Gastrocnemius medialis (tissue), 4 donors: ENCODE results near the gene RARG.

Experiments used
- POLR2A ChIP-seq, 2 donors: fragments of 450-650 bp; IDR thresholded peaks; one replicate each; pipeline ENCODE4 v1.6.1; 2017; ENCODE audit warnings: antibody characterized with exemption in 2 of 2, mild to moderate bottlenecking in 2 of 2, moderate library complexity in 2 of 2
- TF ChIP-seq, protein P1 (sequence below), 5 experiments: fragments of 450-650 bp in 3 of 5; fragments of 200-600 bp in 2 of 5; sonication (generic) in 2 of 5; IDR thresholded peaks in 4 of 5; conservative IDR thresholded peaks in 1 of 5; 1 replicate in 4 of 5; 2 replicates in 1 of 5; pipeline ENCODE4 v1.5.1; 2016 to 2019; ENCODE audit warnings: antibody characterized with exemption in 5 of 5, mild to moderate bottlenecking in 3 of 5, moderate library complexity in 3 of 5

DNA sequence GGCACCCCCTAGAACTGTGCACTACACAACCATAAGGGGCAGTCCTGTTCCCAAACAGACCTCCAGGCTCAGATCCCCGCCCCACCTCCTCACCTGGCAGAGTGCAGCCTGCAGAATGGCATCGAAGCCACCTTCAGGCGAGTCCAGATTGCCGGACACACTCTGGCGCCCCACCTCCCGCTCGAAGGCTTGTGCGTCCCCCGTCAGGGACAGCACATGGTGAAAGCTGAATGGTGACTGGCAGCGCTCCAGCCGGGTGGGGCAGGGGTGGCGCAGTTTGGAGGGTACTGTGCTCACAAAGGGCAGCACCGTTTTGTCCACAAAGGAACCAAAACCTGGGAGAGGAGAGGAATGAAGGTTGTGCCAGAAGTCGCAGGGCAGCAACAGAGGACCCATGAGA is 35.5 kb downstream of the RARG start:
- TF ChIP-seq, protein P1, sequence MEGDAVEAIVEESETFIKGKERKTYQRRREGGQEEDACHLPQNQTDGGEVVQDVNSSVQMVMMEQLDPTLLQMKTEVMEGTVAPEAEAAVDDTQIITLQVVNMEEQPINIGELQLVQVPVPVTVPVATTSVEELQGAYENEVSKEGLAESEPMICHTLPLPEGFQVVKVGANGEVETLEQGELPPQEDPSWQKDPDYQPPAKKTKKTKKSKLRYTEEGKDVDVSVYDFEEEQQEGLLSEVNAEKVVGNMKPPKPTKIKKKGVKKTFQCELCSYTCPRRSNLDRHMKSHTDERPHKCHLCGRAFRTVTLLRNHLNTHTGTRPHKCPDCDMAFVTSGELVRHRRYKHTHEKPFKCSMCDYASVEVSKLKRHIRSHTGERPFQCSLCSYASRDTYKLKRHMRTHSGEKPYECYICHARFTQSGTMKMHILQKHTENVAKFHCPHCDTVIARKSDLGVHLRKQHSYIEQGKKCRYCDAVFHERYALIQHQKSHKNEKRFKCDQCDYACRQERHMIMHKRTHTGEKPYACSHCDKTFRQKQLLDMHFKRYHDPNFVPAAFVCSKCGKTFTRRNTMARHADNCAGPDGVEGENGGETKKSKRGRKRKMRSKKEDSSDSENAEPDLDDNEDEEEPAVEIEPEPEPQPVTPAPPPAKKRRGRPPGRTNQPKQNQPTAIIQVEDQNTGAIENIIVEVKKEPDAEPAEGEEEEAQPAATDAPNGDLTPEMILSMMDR (IDR thresholded peaks at IDR 0.05 in 4 of 5, conservative IDR thresholded peaks at IDR 0.05 in 1 of 5) = no peak
- TF ChIP-seq POLR2A (IDR thresholded peaks at IDR 0.05) = no peak
